IPS DF 4.7 (cell line): Measurements from ENCODE around the gene CSK.

Source experiments
- DNase-seq: peaks from one replicate; pipeline ENCODE4 v3.0.0-alpha.2; 2013; ENCODE audit warnings: low spot score; ENCODE audit errors: extremely low read depth

CSK gene

GRCh38 chr15:74787251-74788041 is 5.6 kb downstream of the CSK start:
- no peak for DNase-seq

- DNase-seq: no peak
Observed at GRCh38 chr15:74788042-74788682, 6.3 kb downstream of the CSK start.

GRCh38 chr15:74788683-74789151 is 6.8 kb downstream of the CSK start:
- no peak for DNase-seq

- no peak for DNase-seq
Observed at GRCh38 chr15:74789171-74789631, 7.3 kb downstream of the CSK start.

- no peak for DNase-seq
Observed at GRCh38 chr15:74789741-74790079, 7.8 kb downstream of the CSK start.

- DNase-seq: no peak
Observed at GRCh38 chr15:74790080-74790916, 8.4 kb downstream of the CSK start.

GRCh38 chr15:74791007-74791406 is 9.1 kb downstream of the CSK start:
- DNase-seq: no peak

- DNase-seq: no peak
Observed at GRCh38 chr15:74791667-74792066, 9.8 kb downstream of the CSK start.

- no peak for DNase-seq
Observed at GRCh38 chr15:74792227-74793016, 10.5 kb downstream of the CSK start.

GRCh38 chr15:74793135-74794028 is 11.5 kb downstream of the CSK start:
- no peak for DNase-seq

GRCh38 chr15:74794248-74794969 is 12.5 kb downstream of the CSK start:
- DNase-seq: no peak

GRCh38 chr15:74794970-74795349 is 13.1 kb downstream of the CSK start:
- no peak for DNase-seq

GRCh38 chr15:74795966-74796625 is 14.2 kb downstream of the CSK start:
- no peak for DNase-seq

GRCh38 chr15:74798388-74799254 is 16.7 kb downstream of the CSK start:
- DNase-seq: no peak

- DNase-seq: no peak
Observed at GRCh38 chr15:74799255-74799855, 17.5 kb downstream of the CSK start.

- DNase-seq: no peak
Observed at GRCh38 chr15:74799856-74800558, 18.1 kb downstream of the CSK start.

GRCh38 chr15:74800559-74801094 is 18.7 kb downstream of the CSK start:
- DNase-seq: no peak
